Heart left ventricle (tissue), 16 donors: ENCODE measurements around the gene SNAPIN. TPM values are rescaled to one million over a fixed set of nuclear protein-coding genes. Genes with fewer than 3 reads are reported as not detected.

Experiments used
- ATAC-seq, 4 donors: fragments of 200-7000 bp; cut with Tn5 transposase; one replicate each; pipeline ENCODE4 v1.9.1; 2020 to 2022; ENCODE audit warnings: moderate library complexity in 4 of 4, mild to moderate bottlenecking in 3 of 4, moderate number of reproducible peaks in 1 of 4
- DNase-seq, 5 donors: peaks; one replicate each; pipeline ENCODE4 v3.0.0-alpha.2; 2020
- H3K27ac ChIP-seq, 12 donors: fragments of 200-600 bp; sonication (generic) in 4 of 12; one replicate each; pipeline versions ENCODE4 v1.5.0 to v1.8.0; 2016 to 2022; ENCODE audit warnings: mild to moderate bottlenecking in 2 of 12
- H3K27me3 ChIP-seq, 9 donors: fragments of 200-600 bp; sonication (generic) in 2 of 9; one replicate each; pipeline versions ENCODE4 v1.5.1 to v1.8.0; 2016 to 2022; ENCODE audit warnings: mild to moderate bottlenecking in 3 of 9
- H3K36me3 ChIP-seq, 9 donors: fragments of 200-600 bp; sonication (generic) in 2 of 9; one replicate each; pipeline versions ENCODE4 v1.5.0 to v1.8.0; 2018 to 2022; ENCODE audit warnings: mild to moderate bottlenecking in 2 of 9
- H3K4me1 ChIP-seq, 12 donors: fragments of 200-600 bp; sonication (generic) in 4 of 12; one replicate each; pipeline versions ENCODE4 v1.5.0 to v1.8.0; 2016 to 2022; ENCODE audit warnings: mild to moderate bottlenecking in 3 of 12
- H3K4me3 ChIP-seq, 12 donors: fragments of 200-600 bp; sonication (generic) in 4 of 12; one replicate each; pipeline versions ENCODE4 v1.5.0 to v1.8.0; 2017 to 2022; ENCODE audit warnings: mild to moderate bottlenecking in 9 of 12, moderate library complexity in 4 of 12
- H3K9me3 ChIP-seq, 12 donors: fragments of 200-600 bp; sonication (generic) in 4 of 12; one replicate each; pipeline versions ENCODE4 v1.5.0 to v1.8.0; 2016 to 2022; ENCODE audit warnings: mild to moderate bottlenecking in 1 of 12
- POLR2A ChIP-seq, 2 donors: fragments of 450-650 bp; IDR thresholded peaks; one replicate each; pipeline ENCODE4 v1.6.1; 2017; ENCODE audit warnings: antibody characterized with exemption in 2 of 2, mild to moderate bottlenecking in 2 of 2, moderate library complexity in 2 of 2
- WGBS, 4 donors: extraction: QIAGEN DNeasy Blood & Tissue Kit in 2 of 4; methylation state at CpG; one replicate each; pipeline versions ENCODE4 v1.1.5 to v1.1.7; 2013 to 2018; 5-methylcytosine and 5-hydroxymethylcytosine counted together
- intact Hi-C, 10 donors: fragments of 100-400 bp; cut with DNase I; formaldehyde crosslinking; loops; one replicate each; pipeline versions ENCODE4 v1.11.1 to v1.14.2; 2022
- polyA plus RNA-seq, 2 donors: library from polyadenylated mRNA; stranded (reverse); fragments of 200-250 nt; gene quantifications; one replicate each; pipeline ENCODE4 v1.2.3, GENCODE V29; 2013
- total RNA-seq, 9 donors: library from RNA; depleted of rRNA in 2 of 9; stranded (reverse); fragments of >200 nt in 2 of 9; fragmentation: NEBNext Ultra II Directional in 3 of 9; extraction: Animal tissue kit (Norgen Biotek cat#: 25700) in 3 of 9; gene quantifications; one replicate each; pipeline versions ENCODE4 v1.1.0 to v1.2.4, GENCODE V29; 2016 to 2023
- TF ChIP-seq, protein P1 (sequence below), 12 donors: fragments of 200-600 bp; sonication (generic) in 4 of 12; IDR thresholded peaks; one replicate each; pipeline versions ENCODE4 v1.5.0 to v1.8.0; 2018 to 2022; ENCODE audit warnings: antibody characterized with exemption in 12 of 12, mild to moderate bottlenecking in 5 of 12
- donor health status: ischemic (EF 13 %, LVEDD 7.1; RV severe dilation, severe dysfunction).
- donor health status: healthy with polysubstance abuse.
- donor health status: DM: no; HTN: yes; CAD: no.
- donor health status: DM: no; HTN: no; CAD: no.
- donor health status: ischemic (EF 25% LVEDD 6.9; RV normal size, moderate dysfunction).
- donor health status: ischemic (EF 25% LVEDD 5.7; RV mildly dilated, moderate dysfunction).
- donor health status: healthy.
- donor health status: DM: yes; HTN: yes; CAD: no.
- donor health status: ischemic (EF 35%, LVEDD 5.7; RV mildly dilated, moderate dysfunction).
- donor health status: nonischemic (EF 11% LVEDD 7.7; RV severe dilation, severe dysfunction).
- donor health status: DM: yes; HTN: yes; CAD: no.
- donor health status: PGD.
- donor health status: ischemic (EF 29% LVEDD 5.4; RV normal size, mild dysfunction).
- donor health status: nonischemic (EF 23%, LVEDD 6.1; RV moderate dilation, normal function).

The SNAPIN gene
- total and polyA plus RNA-seq, 11 donors, result 53.7 to 88.7 (median 67.9) TPM

DNA sequence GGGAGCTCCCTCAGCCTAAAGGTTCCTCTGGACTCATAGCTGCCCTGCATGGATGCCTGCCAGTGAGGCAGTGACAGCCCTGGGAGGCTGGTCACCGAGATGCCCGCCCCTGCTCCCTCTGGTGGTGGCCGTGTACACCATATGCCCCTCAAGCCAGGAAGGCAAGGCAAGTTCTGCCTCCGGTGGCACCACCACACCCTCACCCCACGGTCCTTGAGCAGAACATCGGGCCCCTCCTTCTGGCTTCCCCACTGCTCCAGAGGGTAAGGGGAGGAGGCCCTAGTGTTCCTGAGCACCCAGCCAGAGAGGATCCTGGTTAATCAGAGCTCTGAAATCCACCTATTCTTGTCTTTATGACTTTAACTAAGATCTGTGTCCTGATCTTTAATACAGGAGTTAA, 40.8 kb upstream of the SNAPIN start:
- Histone ChIP-seq H3K27me3 (no peaks in the 10 kb centered on the region), H3K9me3 (no peaks in the 10 kb centered on the region), H3K4me3 (no peak overlapping the region), H3K36me3 (peaks cover 0 to 40% (median 29%) of the 10 kb centered on the region in 9 donors), H3K27ac (peak overlapping the region in 9 of 12 donors; percentile 35 to 74 (median 63)), H3K4me1 (peaks cover 0 to 32% (median 21%) of the 10 kb centered on the region in 12 donors)
- TF ChIP-seq, protein P1, sequence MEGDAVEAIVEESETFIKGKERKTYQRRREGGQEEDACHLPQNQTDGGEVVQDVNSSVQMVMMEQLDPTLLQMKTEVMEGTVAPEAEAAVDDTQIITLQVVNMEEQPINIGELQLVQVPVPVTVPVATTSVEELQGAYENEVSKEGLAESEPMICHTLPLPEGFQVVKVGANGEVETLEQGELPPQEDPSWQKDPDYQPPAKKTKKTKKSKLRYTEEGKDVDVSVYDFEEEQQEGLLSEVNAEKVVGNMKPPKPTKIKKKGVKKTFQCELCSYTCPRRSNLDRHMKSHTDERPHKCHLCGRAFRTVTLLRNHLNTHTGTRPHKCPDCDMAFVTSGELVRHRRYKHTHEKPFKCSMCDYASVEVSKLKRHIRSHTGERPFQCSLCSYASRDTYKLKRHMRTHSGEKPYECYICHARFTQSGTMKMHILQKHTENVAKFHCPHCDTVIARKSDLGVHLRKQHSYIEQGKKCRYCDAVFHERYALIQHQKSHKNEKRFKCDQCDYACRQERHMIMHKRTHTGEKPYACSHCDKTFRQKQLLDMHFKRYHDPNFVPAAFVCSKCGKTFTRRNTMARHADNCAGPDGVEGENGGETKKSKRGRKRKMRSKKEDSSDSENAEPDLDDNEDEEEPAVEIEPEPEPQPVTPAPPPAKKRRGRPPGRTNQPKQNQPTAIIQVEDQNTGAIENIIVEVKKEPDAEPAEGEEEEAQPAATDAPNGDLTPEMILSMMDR (IDR thresholded peaks at IDR 0.05), result peak in 11 of 12 donors; percentile 44 to 87 (median 61)
- no peak for TF ChIP-seq POLR2A (IDR thresholded peaks at IDR 0.05)
- peak; percentile 57 to 82 (median 68) for ATAC-seq
- WGBS, 4 donors, result 0 to 54% (median 42%) methylated on average over 2 to 6 of the region's 6 CpGs
- intact Hi-C loops, result loop anchor here in 7 of 10 donors (1.0 to 5.0 kb wide), 6 partner anchors 45 to 105 kb away; no protein-coding TSS in a partner anchor
- DNase-seq, result peak; percentile 75 to 88 (median 81)

DNA sequence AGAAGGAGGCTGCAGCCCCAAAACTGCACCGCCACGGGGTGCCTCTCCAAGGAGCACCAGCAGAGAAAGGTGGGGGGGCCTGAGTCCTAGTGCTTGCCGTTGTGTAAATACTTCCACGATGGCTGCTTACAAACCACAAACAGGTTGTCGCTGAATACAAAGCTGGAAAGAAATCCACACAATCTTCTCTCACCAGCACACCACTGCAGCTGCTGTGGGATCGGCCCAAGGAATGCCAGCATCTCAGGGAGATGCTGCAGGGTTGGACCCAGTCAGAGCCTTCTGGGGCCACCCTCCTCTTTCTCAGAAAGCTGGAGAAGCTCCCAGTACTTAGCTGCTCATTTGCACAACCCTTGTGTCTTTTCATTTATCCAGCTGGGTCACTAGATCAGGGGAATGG, 39.3 kb upstream of the SNAPIN start:
- H3K9me3 ChIP-seq, result no peaks in the 10 kb centered on the region
- intact Hi-C loops, result loop anchor here in 5 of 10 donors (2.0 to 5.0 kb wide), 4 partner anchors 46 to 107 kb away; no protein-coding TSS in a partner anchor
- H3K4me1 ChIP-seq, result peaks cover 0 to 35% (median 24%) of the 10 kb centered on the region in 12 donors
- ATAC-seq, result no peak
- TF ChIP-seq, protein P1 (IDR thresholded peaks at IDR 0.05), result no peak
- no peak for TF ChIP-seq POLR2A (IDR thresholded peaks at IDR 0.05)
- DNase-seq, result no peak
- no peak overlapping the region for H3K27ac ChIP-seq
- no peak overlapping the region for H3K4me3 ChIP-seq
- no peaks in the 10 kb centered on the region for H3K27me3 ChIP-seq
- H3K36me3 ChIP-seq, result peaks cover 0 to 55% (median 30%) of the 10 kb centered on the region in 9 donors
- WGBS, 4 donors, result 96 to 97% (median 96%) methylated on average over 6 of the region's 6 CpGs

DNA sequence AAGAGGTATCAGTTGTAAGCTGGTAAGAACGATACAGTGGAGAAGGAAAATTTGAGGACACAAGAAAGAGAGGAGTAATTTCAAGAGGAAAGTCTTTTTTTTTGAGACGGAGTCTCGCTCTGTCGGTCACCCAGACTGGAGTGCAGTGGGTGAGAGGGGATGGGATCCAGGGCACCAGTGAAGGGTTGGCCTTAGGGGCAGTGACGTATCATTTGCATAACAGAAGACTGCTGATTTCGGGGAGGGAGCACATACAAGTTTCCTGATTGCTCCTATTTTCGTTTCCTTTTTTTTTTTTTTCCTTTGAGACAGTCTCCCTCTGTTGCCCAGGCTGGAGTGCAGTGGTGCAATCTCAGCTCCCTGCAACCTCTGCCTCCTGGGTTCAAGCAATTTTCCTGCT, 35.4 kb upstream of the SNAPIN start:
- intact Hi-C loops, result no loop called here
- WGBS, 4 donors, result 76 to 85% (median 82%) methylated on average over 7 of the region's 7 CpGs
- Histone ChIP-seq H3K4me3 (no peak overlapping the region), H3K9me3 (no peaks in the 10 kb centered on the region), H3K27ac (peak overlapping the region in 2 of 12 donors; percentile 24 to 95), H3K4me1 (peaks cover 0 to 53% (median 29%) of the 10 kb centered on the region in 12 donors), H3K27me3 (no peaks in the 10 kb centered on the region), H3K36me3 (peaks cover 0 to 63% (median 29%) of the 10 kb centered on the region in 9 donors)
- no peak for TF ChIP-seq POLR2A (IDR thresholded peaks at IDR 0.05)
- TF ChIP-seq, protein P1 (IDR thresholded peaks at IDR 0.05), result no peak
- DNase-seq, result no peak
- ATAC-seq, result no peak

DNA sequence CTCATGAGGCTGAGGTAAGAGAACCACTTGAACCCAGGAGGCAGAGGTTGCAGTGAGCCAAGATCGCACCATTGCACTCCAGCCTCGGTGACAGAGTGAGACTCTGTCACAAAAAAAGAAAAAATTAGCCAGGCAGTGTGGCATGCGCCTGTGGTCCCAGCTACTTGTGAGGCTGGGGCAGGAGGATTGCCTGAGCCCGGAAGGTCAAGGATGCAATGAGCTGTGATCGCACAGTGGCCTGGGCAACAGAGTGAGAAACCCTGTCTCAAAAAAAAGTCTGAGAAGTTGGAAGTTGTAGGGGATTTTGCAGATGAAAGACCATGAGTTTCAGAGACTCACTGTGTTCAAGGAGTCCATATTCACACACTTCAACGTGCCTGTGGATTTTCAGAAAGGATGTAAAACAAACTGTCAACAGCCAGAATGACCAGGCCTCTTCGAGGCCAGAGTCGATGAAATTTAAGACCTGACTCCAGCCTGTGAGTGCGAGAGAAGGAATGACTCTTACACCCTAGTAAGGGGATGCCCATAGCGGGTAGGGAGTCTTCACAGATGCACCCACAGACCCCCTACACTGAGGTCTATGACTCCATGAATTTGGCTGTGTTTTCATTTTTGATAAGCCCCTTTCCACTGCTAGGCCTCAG, 33.4 kb upstream of the SNAPIN start:
- no peak for ATAC-seq
- TF ChIP-seq, protein P1 (IDR thresholded peaks at IDR 0.05), result no peak
- no peak for TF ChIP-seq POLR2A (IDR thresholded peaks at IDR 0.05)
- peaks cover 0 to 58% (median 35%) of the 10 kb centered on the region in 12 donors for H3K4me1 ChIP-seq
- WGBS, 4 donors, result 73 to 89% (median 85%) methylated on average over 9 to 10 of the region's 10 CpGs
- H3K27me3 ChIP-seq, result no peaks in the 10 kb centered on the region
- H3K27ac ChIP-seq, result peak overlapping the region in 1 of 12 donors; percentile 95
- intact Hi-C loops, result no loop called here
- no peak overlapping the region for H3K4me3 ChIP-seq
- peaks cover 0 to 43% (median 13%) of the 10 kb centered on the region in 9 donors for H3K36me3 ChIP-seq
- no peaks in the 10 kb centered on the region for H3K9me3 ChIP-seq
- DNase-seq, result no peak
